ENCODE results near the gene VPS18.

VPS18 gene

DNA sequence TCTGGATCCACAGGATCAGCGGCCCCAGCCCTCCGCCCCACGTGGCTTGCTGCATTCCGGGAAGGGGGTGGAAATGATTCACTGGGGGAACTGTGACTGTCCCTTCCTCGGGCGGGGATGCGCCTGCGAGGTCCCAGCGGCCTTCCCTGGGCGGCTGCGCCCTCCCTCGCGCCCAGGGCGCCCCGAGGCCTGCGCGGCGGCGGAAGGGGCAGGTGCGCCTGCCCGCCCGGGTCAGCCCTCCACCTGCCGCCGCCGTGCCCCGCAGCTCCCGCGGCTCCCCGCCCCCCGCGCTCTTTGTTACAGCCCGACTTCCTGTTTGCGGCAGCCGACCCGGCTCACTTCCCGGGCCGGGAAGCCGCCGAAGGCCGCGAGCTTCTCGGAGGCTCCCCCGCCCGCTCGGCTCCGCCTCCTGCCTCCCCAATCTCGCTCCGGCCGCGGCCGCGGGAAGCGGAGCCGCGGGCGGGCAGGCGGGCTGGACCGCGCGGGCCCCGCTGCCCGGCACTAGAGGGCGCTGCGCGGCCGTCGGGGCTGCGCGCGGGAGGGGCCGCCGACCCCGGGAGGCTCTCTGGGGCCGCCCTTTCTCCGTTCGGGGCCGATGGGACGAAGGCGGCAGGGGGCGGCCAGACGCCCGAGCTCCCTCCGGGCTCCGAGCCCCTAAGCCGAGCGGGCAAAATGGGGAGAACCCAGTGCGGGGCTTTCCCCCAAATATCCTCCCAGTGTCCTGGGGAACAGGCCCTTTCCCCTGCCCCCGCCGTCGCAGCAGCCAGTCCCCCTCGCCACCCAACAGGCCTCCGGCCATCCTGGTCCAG, 47.5 kb downstream of the VPS18 start:
- ATAC-seq (peak; percentile 79), DNase-seq (peak; percentile 74)
- Mint-ChIP-seq H3K27ac (peak overlapping the region; percentile 83), H3K27me3 (no peaks in the 10 kb centered on the region), H3K9me3 (no peaks in the 10 kb centered on the region), H3K36me3 (ENCODE audit: low read depth) (no peaks in the 10 kb centered on the region), H3K4me3 (peak overlapping the region; percentile 77), H3K4me1 (peaks cover 27% of the 10 kb centered on the region)

DNA sequence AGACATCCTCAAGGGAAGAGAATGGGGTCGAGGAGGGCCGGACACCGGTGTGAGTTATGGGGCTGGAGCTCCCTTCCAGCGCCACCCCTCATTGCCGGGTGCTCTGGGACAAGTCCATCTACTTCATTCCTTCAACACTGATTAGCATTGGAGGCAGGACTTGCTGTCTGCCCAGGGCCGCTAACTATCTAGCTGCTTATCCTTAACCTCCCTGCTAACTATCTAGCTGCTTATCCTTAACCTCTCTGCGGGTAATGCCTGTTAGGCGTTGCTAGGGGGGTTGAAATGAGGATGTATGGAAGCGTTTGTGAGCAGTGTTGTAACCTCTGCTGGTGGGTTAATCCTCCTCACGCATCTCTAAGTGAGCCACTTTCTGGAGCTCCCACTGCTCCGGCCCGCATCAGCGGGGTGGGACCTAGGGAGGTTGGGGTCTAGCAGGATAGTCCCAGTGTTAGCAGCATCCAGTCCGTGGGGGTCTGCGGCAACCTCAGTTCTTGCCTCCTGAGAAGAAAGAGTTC, 48.1 kb downstream of the VPS18 start:
- H3K36me3 Mint-ChIP-seq (ENCODE audit: low read depth): no peaks in the 10 kb centered on the region
- no peak for DNase-seq
- peaks cover 27% of the 10 kb centered on the region for H3K4me1 Mint-ChIP-seq
- ATAC-seq: no peak
- no peaks in the 10 kb centered on the region for H3K27me3 Mint-ChIP-seq
- no peaks in the 10 kb centered on the region for H3K9me3 Mint-ChIP-seq
- H3K27ac Mint-ChIP-seq: peak overlapping the region; percentile 56
- peak overlapping the region; percentile 77 for H3K4me3 Mint-ChIP-seq

DNA sequence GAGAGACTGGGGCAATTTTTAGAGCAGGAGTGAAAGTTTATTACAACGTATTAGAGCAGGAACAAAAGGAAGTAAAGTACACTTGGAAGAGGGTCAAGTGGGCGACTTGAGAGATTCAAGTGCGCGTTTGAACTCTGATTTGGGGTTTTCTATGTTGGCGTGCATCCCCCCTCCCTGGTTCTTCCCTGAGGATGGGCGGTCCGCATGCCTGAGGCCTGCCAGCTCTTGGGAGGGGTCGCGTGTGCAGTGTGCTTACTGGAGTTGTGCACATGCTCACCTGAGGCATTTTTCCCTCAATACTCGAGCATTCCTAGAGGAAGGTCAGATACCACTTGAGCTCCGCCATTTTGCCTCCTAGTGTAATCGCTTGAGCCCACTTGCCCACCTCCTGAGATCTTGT, 48.6 kb downstream of the VPS18 start:
- H3K36me3 Mint-ChIP-seq (ENCODE audit: low read depth): no peaks in the 10 kb centered on the region
- ATAC-seq (no peak), DNase-seq (no peak)
- H3K4me1 Mint-ChIP-seq: peaks cover 27% of the 10 kb centered on the region
- peak overlapping the region; percentile 56 for H3K27ac Mint-ChIP-seq
- peak overlapping the region; percentile 77 for H3K4me3 Mint-ChIP-seq
- no peaks in the 10 kb centered on the region for H3K9me3 Mint-ChIP-seq
- H3K27me3 Mint-ChIP-seq: no peaks in the 10 kb centered on the region

DNA sequence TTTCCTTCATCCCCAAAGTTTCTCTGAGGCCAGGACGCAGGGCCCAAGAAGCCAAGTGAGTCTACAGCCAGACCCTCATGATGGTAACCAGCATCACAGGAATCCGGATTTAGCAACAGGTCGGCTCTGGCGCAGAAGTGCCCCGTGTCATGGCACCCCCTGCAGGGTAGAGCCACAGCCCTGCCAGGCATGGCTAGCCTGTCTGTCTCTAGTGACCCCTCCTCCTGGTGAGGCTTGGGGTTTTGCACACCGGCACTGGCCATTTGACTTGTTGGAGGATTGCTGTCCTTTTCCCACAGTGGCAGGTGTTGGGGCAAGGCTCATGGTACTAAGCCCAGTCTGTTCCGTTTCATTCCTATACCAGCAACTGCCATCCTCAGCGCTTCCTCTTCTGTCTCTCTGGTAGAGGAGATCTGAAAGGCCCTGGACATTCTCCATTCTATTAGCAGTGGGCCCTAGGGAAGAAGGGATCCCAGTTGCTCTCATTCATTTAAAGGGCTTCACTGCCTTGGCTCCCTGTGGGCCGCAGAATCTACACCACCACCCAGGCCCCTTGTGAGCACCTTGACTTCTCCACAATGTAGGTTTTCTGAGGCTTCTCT, 49.6 kb downstream of the VPS18 start:
- H3K27me3 Mint-ChIP-seq: no peaks in the 10 kb centered on the region
- H3K9me3 Mint-ChIP-seq: no peaks in the 10 kb centered on the region
- DNase-seq (no peak), ATAC-seq (no peak)
- peaks cover 27% of the 10 kb centered on the region for H3K4me1 Mint-ChIP-seq
- H3K36me3 Mint-ChIP-seq (ENCODE audit: low read depth): no peaks in the 10 kb centered on the region
- H3K4me3 Mint-ChIP-seq: no peak overlapping the region
- H3K27ac Mint-ChIP-seq: no peak overlapping the region

DNA sequence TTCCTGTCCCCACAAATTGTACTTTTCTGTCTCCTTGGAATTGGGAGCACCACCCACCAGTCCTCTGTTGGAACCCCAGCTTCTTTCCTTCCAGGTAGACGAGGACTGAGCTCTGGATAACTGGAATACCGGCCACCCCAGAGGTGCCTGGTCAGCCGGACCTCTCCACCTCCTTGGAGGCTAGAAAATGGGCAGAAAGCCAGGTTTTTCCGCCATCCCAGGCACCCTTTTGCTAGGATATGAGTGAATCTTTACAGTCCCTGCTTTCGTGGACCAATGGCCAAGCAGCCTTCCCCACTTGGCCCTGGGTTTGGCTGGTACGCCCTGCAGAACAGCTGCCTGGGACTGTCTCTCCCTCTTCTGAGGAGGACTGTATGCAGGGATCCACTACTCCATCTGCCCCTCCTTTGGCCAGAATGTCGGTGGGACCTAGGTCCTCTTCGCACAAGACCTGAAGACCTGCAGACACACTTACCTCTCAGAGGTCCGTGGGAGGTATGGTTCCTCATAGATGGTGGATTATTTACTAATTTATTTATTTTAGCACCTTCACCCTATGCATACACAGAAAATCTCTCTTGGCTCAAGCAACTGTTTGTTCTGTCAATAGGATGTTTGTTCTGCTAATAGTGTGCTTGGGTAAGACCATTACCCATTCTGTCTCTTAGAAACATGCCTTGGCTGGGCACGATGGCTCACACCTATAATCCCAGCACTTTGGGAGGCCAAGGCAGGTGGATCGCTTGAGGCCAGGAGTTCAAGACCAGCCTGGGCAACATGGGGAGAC, 50.5 kb downstream of the VPS18 start:
- ATAC-seq: no peak
- DNase-seq: no peak
- no peak overlapping the region for H3K4me3 Mint-ChIP-seq
- H3K4me1 Mint-ChIP-seq: peaks cover 27% of the 10 kb centered on the region
- no peaks in the 10 kb centered on the region for H3K27me3 Mint-ChIP-seq
- H3K9me3 Mint-ChIP-seq: no peaks in the 10 kb centered on the region
- no peak overlapping the region for H3K27ac Mint-ChIP-seq
- H3K36me3 Mint-ChIP-seq (ENCODE audit: low read depth): no peaks in the 10 kb centered on the region

DNA sequence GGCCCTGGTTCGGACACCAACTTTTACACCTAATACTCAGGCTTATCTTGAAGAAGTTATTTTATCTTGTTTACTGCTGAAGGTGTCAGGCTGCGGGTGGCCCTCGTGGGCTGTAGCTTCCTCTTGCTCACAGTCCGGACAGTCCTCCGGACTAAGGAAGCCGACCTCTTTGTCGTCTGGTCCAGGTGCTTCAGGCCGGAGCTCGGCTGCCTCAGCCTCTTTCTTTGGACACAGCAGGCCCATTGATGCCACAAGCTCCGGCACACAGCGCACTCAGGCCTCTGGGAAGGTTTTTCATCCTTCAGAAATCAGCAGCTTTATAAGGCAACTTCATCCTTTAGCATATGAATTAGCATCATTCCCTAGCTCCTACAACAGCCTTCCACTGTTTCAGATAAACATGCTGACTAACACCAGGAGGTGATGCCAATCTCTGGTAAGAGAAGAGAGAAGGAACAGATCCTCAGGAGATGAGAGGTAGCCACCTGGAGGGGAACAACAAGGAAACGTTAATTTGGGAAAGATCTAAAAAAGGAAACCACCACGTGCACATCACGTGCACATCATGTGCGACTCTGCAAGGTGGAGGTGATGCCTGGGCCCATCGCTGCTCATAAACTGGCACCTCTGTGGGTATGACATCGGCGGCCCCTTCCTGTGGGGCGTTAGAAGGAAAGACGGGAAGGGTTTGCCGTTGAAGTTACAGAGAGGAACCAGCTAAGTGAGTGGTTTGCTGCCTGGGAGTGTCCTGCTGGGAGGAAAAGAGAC, 54.6 kb downstream of the VPS18 start:
- ATAC-seq (no peak), DNase-seq (no peak)
- Mint-ChIP-seq H3K27ac (no peak overlapping the region), H3K36me3 (ENCODE audit: low read depth) (peaks cover 5% of the 10 kb centered on the region), H3K4me3 (no peak overlapping the region), H3K9me3 (no peaks in the 10 kb centered on the region), H3K27me3 (no peaks in the 10 kb centered on the region), H3K4me1 (peaks cover 20% of the 10 kb centered on the region)

DNA sequence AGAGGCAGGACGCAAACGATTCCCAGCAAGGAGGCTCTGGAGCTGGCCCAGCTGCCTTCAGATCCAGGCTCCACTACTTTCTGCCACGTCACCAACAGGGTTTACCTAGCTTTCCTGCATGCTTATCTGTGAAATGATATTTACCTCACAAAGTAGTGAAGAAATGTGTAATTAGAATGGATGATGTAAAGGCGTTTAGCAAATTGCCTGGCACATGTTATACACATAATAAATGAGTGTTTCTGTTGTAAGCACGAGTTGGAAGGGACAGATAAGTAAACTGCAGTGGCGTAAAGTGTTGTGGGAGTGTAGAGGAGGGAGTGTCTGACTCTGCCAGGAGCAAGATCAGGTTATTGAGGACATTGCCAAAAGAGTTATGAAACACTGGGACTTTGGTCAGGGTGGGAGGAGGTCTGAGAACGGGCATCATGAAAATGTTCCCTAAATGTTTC, 55.5 kb downstream of the VPS18 start:
- no peak overlapping the region for H3K27ac Mint-ChIP-seq
- no peaks in the 10 kb centered on the region for H3K9me3 Mint-ChIP-seq
- H3K4me1 Mint-ChIP-seq: peaks cover 28% of the 10 kb centered on the region
- H3K27me3 Mint-ChIP-seq: no peaks in the 10 kb centered on the region
- H3K36me3 Mint-ChIP-seq (ENCODE audit: low read depth): peaks cover 14% of the 10 kb centered on the region
- ATAC-seq (no peak), DNase-seq (no peak)
- H3K4me3 Mint-ChIP-seq: no peak overlapping the region

DNA sequence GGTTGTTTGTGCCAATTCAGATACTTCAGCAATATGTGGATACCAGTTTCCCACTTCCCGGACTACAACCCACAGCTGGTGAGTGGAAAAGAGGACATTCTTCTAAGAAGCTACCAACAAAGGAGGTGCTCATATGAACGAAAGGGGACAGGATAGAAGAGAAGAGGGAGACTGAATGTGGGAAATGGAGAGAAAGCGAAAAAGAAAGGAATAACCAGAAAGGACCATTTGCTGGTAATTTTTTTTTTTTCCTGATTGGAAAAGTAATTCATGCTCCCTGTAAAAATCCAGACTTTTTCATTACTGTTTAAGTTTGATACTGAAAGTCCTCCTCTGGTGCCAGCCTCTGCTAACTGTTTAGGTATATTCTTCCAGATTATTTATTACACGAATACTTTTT, 57.5 kb downstream of the VPS18 start:
- peaks cover 26% of the 10 kb centered on the region for H3K36me3 Mint-ChIP-seq (ENCODE audit: low read depth)
- peaks cover 41% of the 10 kb centered on the region for H3K4me1 Mint-ChIP-seq
- ATAC-seq (no peak), DNase-seq (no peak)
- H3K4me3 Mint-ChIP-seq: peak overlapping the region; percentile 88
- H3K9me3 Mint-ChIP-seq: no peaks in the 10 kb centered on the region
- peak overlapping the region; percentile 96 for H3K27ac Mint-ChIP-seq
- H3K27me3 Mint-ChIP-seq: no peaks in the 10 kb centered on the region

DNA sequence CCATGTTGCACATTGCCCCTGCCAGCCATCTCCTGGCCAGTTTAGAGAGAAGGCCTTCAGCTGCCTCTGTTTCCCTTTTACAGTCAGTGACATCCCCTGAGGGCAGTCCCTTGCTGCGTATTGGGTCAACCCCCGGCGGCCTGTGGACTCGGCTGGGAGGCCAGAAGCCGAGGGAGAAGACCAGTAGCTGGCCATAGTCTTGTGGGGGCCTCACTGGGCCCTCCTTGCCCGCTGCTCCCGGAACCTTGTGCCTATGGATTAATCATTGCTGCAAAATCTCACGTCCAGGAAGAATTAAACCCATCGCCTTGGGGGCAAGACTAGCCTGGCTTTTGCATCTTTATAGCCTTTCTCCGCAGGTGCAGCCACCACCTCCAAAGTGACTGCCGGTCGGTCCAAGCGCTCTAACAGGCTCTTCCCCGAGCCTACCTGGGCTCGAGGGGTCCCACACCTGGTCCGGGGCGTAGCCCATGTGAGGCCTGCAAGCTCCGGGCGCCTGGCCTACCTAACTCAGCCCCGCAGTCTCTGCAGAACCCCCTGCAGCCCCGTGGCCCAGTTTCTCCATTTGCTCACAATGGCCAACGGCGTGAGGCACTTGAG, 58.2 kb downstream of the VPS18 start:
- Mint-ChIP-seq H3K36me3 (ENCODE audit: low read depth) (peaks cover 26% of the 10 kb centered on the region), H3K4me3 (peak overlapping the region; percentile 88), H3K4me1 (peaks cover 41% of the 10 kb centered on the region), H3K9me3 (no peaks in the 10 kb centered on the region), H3K27me3 (no peaks in the 10 kb centered on the region), H3K27ac (peak overlapping the region; percentile 96)
- DNase-seq (no peak), ATAC-seq (no peak)

DNA sequence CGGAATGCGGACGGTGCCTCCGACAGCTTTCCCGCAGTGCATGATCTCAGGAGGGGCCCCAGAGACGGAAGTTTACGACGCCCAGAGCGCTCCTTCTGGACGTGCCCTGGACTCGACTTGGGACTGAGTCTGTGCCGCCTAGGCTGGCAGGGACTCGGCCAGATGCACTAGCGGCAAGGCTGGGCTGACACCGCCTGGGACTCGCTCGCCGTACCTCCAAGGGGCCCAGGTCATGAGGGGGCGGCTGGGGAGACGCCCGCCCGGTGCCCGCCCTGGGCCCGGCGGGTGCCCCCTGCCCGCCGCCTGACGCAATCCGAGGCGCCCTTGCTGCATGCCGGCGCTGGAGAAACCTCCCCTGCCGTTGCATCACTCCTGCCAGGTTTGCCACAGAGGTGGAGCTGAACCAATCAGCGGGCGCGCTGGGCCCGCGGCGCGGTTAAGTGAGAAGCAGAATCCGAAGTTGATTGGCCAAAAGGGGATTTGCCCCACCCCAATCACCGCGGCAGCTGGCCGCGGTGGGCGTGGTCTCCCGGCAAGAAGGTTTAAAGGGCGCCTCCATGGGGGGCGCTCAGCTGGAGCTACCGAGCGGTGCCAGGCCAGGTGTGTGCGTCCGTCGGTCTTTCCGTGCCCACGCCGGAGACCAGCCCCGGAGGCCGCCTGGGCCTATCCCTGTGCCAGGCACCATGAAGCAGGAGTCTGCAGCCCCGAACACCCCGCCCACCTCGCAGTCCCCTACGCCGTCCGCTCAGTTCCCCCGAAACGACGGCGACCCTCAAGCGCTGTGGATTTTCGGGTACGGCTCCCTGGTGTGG, 58.9 kb downstream of the VPS18 start, which contains the start of gene CHAC1:
TSS of gene CHAC1 (plus strand) at position 571 of the 812 bp plus-strand sequence. CDS start at position 684, 113 bp downstream.
- H3K4me1 Mint-ChIP-seq: peaks cover 41% of the 10 kb centered on the region
- H3K9me3 Mint-ChIP-seq: no peaks in the 10 kb centered on the region
- H3K27me3 Mint-ChIP-seq: no peaks in the 10 kb centered on the region
- peak within 1 kb of the TSS; percentile 96 for H3K27ac Mint-ChIP-seq
- ATAC-seq (peak; percentile 95), DNase-seq (peak; percentile 97)
- peak within 1 kb of the TSS; percentile 88 for H3K4me3 Mint-ChIP-seq
- H3K36me3 Mint-ChIP-seq (ENCODE audit: low read depth): peaks cover 28% of the 10 kb centered on the region

Measured in activated naive CD8-positive, alpha-beta T cell treated with anti-CD3 and anti-CD28 coated beads, Interleukin-2, amount 50 U/mL, for 24 hours (primary cell).